ENCODE results near the gene ADRB2. TPM values are rescaled to one million over a fixed set of nuclear protein-coding genes. Genes with fewer than 3 reads are reported as not detected.

Gene ADRB2
- total RNA-seq, result 5.6 TPM
- long read RNA-seq, transcript ADRB2-201 (1 exons, 3,443 nt), result major isoform, 19 of 32 reads
- long read RNA-seq, partial matches to known transcripts, result 6 of 32 reads
- long read RNA-seq, other reads (novel, unspliced or antisense), result 7 of 32 reads

DNA sequence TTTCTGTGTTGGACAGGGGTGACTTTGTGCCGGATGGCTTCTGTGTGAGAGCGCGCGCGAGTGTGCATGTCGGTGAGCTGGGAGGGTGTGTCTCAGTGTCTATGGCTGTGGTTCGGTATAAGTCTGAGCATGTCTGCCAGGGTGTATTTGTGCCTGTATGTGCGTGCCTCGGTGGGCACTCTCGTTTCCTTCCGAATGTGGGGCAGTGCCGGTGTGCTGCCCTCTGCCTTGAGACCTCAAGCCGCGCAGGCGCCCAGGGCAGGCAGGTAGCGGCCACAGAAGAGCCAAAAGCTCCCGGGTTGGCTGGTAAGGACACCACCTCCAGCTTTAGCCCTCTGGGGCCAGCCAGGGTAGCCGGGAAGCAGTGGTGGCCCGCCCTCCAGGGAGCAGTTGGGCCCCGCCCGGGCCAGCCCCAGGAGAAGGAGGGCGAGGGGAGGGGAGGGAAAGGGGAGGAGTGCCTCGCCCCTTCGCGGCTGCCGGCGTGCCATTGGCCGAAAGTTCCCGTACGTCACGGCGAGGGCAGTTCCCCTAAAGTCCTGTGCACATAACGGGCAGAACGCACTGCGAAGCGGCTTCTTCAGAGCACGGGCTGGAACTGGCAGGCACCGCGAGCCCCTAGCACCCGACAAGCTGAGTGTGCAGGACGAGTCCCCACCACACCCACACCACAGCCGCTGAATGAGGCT is at the start of gene ADRB2:
TSS of gene ADRB2 (plus strand) at position 559 of the 686 bp plus-strand sequence. CDS start 221 bp downstream, outside the sequence.
- intact Hi-C loops (cut with DNase I), result loop anchor here (5.0 to 10.0 kb wide), 3 partner anchors 41 to 289 kb away; no protein-coding TSS in a partner anchor
- peak; percentile 97 for DNase-seq
- peak; percentile 95 for ATAC-seq (ENCODE audit: poor library complexity)

DNA sequence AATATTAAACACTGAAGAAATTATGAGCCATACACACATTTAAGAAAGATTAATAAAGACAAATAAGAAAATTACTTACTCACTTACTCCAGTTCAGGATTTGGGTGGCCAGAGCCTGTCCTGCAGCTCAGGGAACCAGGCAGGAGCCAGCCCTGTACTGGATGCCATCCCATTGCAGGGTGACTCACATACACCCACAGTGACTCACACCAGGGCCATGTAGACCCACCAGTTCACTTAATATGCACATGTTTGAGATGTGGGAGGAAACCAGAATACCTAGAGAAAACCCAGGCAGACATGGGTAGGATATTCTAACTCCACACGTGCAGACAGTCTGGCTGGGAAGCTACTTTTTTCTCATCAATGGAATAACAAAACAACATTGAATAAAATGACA is 49.6 kb upstream of the ADRB2 start:
- no peak for ATAC-seq (ENCODE audit: poor library complexity)
- DNase-seq, result no peak
- intact Hi-C loops (cut with DNase I), result no loop called here

DNA sequence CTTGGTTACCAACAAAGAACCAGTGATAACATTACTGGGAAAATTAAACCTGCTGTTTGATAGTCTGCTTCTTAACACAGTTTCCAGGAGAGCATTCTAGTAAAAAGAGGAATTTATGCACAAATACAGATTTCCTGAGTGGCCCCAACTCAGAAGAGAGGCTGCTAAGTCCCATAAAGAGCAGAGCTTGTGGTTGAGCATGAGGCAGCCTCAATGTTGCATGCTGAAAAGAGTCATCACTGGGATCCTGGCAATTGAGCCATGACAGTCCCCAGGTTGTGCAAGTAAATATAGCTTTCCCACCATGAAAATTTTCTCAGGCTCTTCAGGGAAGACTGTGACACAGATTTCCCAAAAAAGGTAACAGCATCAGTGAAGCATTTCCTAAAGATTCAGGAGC is 47.5 kb upstream of the ADRB2 start:
- no peak for DNase-seq
- intact Hi-C loops (cut with DNase I), result no loop called here
- no peak for ATAC-seq (ENCODE audit: poor library complexity)

DNA sequence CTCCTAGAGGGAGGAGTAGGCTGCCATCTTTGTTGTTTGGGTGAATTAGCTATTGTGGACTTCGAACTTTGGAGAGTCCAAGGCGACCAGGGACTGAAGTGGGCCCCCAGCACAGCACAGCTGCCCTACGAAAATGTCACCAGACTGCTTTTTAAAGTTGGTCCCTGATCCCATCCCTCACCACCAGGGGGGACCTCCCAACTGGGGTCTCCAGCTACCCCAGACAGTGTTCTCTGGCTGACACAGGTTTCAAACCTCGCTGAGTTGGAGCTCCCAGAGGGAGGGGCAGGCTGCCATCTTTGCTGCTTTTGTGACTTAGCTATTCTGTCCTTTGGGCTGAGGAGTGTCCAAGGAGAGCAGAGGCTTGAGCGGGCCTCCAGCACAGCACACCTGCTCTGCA is 45.7 kb upstream of the ADRB2 start:
- intact Hi-C loops (cut with DNase I), result no loop called here
- DNase-seq (no peak), ATAC-seq (ENCODE audit: poor library complexity) (no peak)

- DNase-seq, result no peak
- intact Hi-C loops (cut with DNase I), result no loop called here
- ATAC-seq (ENCODE audit: poor library complexity), result no peak
These were observed 44.6 kb upstream of the ADRB2 start for GRCh38 chr5:148781766-148782165.

- no peak for DNase-seq
- intact Hi-C loops (cut with DNase I), result no loop called here
- ATAC-seq (ENCODE audit: poor library complexity), result no peak
These were observed 41.2 kb upstream of the ADRB2 start for GRCh38 chr5:148785223-148785622.

DNA sequence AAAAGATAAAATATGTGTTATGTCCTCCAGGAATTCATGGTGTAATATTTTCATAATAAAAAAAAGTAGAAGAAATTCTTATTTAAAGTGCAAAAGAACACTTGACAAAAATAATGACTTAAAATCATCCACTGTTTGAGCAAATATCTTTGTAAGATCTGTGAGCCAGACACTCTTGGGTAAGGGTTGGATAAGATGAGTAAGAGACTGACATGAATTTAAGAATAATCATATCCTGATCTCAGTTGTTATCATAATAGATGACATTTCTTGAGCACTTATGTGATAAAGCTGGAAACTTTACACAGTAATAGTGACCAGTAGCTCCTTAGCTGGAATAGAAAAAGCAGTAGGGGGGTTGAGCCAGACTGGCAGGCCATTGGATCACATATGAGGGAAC is 40.0 kb upstream of the ADRB2 start:
- ATAC-seq (ENCODE audit: poor library complexity), result no peak
- intact Hi-C loops (cut with DNase I), result no loop called here

GRCh38 chr5:148788636-148789035 is 37.8 kb upstream of the ADRB2 start:
- intact Hi-C loops (cut with DNase I), result no loop called here

More for the DNA sequence above, 40.0 kb upstream of the ADRB2 start:
- DNase-seq, result no peak

DNA sequence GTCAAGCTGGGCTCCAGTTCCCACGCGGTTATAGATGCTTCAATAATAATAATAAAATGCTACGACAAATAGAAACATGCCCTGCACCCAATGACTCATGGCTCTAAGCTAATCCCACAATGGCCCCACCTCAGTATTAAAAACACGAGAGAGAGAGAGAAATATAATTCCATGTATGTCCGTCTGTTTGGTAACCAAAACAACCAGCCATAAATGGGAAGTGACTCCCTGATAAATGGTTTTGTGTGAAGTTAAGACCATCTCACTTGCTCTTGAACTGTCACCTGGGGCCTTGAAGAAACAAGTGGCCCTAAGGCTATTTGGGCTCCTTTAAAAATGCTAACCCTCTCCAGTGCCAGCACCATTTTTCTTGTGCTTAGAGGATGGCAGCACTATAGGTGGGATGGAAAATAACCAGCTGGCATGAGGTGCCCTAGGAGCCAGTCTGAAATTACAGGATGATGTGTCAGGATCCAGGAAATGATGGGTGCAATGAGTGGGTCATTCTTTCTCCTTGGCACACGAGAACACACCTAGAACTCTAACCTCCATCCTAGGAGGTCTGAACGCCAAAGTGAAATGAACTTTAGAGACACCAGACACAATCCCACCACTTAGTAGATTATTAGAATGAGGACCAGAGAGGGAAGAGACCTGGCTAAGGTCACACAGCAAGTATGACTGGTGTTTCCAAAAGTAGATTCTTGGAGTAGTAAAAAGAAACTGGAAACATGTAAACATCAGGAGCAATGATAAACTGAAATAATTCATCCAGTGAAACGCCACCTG is 35.7 kb upstream of the ADRB2 start:
- intact Hi-C loops (cut with DNase I), result no loop called here
- no peak for ATAC-seq (ENCODE audit: poor library complexity)
- no peak for DNase-seq

More at GRCh38 chr5:148788636-148789035, 37.8 kb upstream of the ADRB2 start:
- ATAC-seq (ENCODE audit: poor library complexity) (no peak), DNase-seq (no peak)

DNA sequence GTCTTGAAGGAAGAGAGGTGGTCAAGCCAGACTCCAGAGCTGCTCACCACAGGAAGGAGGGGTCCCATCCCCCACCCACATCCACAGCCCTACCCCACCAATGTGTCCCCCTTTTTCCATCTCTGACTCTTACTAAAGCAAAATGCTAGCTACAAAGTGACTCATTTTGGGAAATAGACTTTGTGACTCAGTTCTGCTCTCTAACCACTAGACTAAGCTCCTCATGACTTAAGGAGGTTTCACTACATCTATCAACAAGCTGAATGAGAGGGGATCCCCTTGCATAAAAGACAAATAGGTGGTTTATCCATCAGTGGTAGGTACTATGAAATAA is 35.1 kb upstream of the ADRB2 start:
- no peak for ATAC-seq (ENCODE audit: poor library complexity)

GRCh38 chr5:148791696-148792095 is 34.7 kb upstream of the ADRB2 start:
- no peak for DNase-seq
- no peak for ATAC-seq (ENCODE audit: poor library complexity)
- intact Hi-C loops (cut with DNase I), result no loop called here

More for the DNA sequence above, 35.1 kb upstream of the ADRB2 start:
- no peak for DNase-seq
- intact Hi-C loops (cut with DNase I), result no loop called here

DNA sequence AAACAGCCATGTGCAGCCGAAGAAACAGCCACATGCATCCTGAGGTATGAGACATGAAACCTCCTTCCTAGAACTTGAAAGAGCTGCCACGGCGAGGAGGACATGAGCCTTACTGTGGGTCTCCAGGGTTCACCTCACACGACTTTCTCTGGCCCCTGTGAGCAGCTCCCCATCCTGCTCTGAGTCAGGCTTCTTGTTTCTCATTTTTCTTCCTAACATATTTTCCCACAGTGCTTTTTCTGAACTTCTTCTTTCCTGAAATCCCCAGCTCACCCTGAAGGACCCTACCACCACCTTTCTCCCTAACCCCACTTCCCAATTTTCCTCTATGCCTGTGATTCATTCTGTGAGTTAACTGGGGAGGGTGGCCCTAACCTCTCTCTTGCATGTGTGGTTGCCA is 33.7 kb upstream of the ADRB2 start:
- no peak for DNase-seq
- intact Hi-C loops (cut with DNase I), result no loop called here
- ATAC-seq (ENCODE audit: poor library complexity), result no peak

DNA sequence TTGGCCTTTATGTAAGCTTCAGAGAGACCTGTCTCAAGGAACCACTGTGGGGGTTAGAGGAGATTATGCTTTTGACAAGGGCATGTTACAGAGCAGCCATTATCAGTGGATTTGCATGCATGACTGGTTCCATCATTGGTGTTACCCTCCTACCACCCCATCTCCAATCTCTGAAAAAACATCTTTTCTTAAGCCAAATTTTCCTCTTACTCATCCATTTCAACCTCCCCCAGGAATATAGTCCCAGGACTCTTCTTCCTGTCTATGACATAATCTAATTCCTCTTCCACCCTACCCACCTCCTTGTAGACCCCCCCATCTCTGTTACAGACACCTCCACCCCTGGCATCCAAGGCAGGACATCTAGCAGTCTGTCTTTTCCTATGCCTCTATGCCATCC is 33.1 kb upstream of the ADRB2 start:
- DNase-seq (no peak), ATAC-seq (ENCODE audit: poor library complexity) (no peak)

GRCh38 chr5:148794275-148794674 is 32.1 kb upstream of the ADRB2 start:
- DNase-seq (no peak), ATAC-seq (ENCODE audit: poor library complexity) (no peak)
- intact Hi-C loops (cut with DNase I), result no loop called here

More for the DNA sequence above, 33.1 kb upstream of the ADRB2 start:
- intact Hi-C loops (cut with DNase I), result no loop called here

DNA sequence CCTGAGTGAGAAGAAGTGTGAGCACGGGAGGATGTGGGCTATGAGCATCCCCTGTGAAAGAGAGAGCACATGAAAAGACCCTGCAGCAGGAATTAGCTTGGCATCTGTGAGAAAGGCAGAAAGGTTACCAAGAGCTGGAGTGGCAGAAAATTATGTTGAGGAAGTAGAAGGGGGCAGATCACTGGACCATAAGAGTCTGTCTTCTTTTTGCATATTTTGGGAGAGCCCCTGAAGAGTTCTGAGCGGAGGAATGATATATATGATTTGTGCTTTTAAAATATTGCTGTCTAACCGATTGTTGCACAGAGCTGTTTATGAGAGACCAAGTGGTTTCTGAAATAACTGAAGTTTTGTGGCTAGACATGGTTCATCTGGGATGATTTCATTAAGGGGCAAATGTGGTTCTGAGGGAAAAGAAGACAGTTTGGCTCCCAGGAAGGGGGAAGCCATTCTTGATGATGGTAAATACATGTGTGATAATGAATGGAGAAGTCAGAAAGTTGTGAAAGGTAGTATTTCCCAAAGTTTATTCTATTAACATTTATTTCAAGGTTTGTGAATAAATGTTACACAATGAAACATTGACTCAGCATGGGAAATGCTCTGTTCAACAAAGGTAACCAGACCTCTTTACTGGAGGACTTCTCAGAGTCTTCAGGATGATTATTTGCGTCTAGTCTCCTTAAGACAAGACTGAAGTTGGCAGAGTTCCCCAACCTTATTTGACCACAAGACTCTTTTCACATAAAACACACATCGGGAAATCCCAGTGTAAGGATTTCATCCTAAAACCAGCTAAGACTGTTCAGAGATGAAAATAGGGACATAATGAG is 31.5 kb upstream of the ADRB2 start:
- intact Hi-C loops (cut with DNase I), result no loop called here
- DNase-seq (no peak), ATAC-seq (ENCODE audit: poor library complexity) (no peak)

DNA sequence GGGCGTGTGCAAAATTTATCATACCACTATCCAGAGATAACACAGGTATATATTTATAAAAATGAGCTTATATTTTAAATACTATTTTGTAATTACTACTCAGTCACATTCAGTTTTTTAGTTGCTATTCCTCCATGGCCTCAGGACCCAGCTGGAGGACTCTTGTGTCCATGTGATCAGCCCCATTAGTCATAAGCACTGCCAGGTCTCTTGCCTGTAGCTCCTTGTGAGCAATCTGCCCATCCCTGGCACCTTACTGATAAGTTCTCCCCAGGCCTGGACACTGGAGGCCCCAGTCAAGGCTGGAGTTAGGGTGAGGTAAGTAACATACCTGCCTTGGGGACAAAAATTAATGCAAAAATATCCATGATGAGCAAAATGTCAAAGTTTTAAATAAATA is 29.5 kb upstream of the ADRB2 start:
- ATAC-seq (ENCODE audit: poor library complexity) (no peak), DNase-seq (no peak)
- intact Hi-C loops (cut with DNase I), result no loop called here

DNA sequence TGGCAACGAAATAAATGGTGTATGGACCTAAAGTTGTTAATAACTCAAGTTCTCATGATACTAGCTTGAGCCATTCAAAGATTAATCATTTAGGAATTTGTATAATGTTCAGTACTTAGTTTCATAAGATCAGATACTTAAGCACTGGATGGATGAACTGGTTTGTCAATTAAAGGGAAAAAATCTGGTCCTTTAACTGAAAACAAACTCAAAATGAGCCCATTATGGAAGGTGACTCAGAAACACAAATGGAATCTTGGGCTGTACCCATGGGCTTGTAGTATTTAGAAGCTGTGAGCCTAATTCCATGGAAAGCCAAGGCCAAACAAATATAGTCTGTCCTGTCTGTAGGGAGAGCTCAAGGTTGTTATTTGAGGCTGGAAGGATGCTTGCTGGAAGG is 27.6 kb upstream of the ADRB2 start:
- DNase-seq, result no peak
- ATAC-seq (ENCODE audit: poor library complexity), result no peak
- intact Hi-C loops (cut with DNase I), result no loop called here

- intact Hi-C loops (cut with DNase I), result no loop called here
- DNase-seq (no peak), ATAC-seq (ENCODE audit: poor library complexity) (no peak)
These were observed 26.5 kb upstream of the ADRB2 start for GRCh38 chr5:148799737-148800527.
